ENCODE results near the gene LRRC4C.

The LRRC4C gene

GRCh38 chr11:41250408-41250935 lies 209.0 kb downstream of the LRRC4C start:
- DNase-seq (ENCODE audit: low spot score), result no peak

DNA sequence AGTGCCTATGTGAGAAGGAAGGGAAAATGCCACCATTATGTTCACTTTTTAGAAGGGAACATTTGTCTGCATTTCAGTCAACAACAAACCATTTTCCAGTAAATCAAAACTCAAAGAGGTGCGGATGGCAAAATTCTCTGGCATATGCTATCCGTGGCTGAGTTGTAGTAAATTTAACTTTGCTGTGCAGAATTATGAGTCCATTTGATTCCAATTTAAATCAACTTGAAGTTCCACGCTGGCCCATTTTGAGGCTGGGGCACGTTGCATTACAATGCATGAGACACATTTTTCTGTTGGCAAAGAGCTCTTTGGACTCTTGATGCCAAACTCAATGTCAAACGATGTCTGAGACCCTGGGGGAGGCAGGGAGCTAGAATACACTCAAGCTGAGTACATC lies 211.8 kb downstream of the LRRC4C start:
- no peak for DNase-seq (ENCODE audit: low spot score)

- DNase-seq (ENCODE audit: low spot score), result no peak
Measured at GRCh38 chr11:41246399-41246745, 213.1 kb downstream of the LRRC4C start.

- no peak for DNase-seq (ENCODE audit: low spot score)
Measured at GRCh38 chr11:41245704-41246398, 213.6 kb downstream of the LRRC4C start.

- DNase-seq (ENCODE audit: low spot score), result no peak
Measured at GRCh38 chr11:41245184-41245583, 214.3 kb downstream of the LRRC4C start.

GRCh38 chr11:41237382-41237781 lies 222.1 kb downstream of the LRRC4C start:
- no peak for DNase-seq (ENCODE audit: low spot score)

DNA sequence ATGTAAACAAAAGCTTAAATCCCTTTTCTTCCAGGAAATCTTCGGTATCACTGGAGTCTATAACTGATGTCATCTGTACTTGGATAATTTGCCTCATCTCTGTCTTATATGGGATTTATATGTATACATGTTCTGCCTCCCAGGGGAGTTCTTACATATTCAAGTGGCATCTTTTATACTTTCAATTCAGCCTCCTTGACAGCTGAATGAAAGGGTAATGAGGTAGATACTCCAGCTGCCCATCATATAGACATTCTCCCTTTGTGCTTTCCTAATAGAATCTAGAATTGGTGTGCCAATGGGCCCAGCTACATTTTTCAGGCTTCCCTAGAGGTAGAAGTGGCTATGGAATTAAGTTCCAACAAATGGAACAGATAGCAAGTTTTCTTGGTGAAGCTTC lies 223.8 kb downstream of the LRRC4C start:
- no peak for DNase-seq (ENCODE audit: low spot score)

GRCh38 chr11:41225856-41226633 lies 233.4 kb downstream of the LRRC4C start:
- no peak for DNase-seq (ENCODE audit: low spot score)

- DNase-seq (ENCODE audit: low spot score), result no peak
Measured at GRCh38 chr11:41222236-41222635, 237.2 kb downstream of the LRRC4C start.

GRCh38 chr11:41206388-41206787 lies 253.1 kb downstream of the LRRC4C start:
- DNase-seq (ENCODE audit: low spot score), result no peak

DNA sequence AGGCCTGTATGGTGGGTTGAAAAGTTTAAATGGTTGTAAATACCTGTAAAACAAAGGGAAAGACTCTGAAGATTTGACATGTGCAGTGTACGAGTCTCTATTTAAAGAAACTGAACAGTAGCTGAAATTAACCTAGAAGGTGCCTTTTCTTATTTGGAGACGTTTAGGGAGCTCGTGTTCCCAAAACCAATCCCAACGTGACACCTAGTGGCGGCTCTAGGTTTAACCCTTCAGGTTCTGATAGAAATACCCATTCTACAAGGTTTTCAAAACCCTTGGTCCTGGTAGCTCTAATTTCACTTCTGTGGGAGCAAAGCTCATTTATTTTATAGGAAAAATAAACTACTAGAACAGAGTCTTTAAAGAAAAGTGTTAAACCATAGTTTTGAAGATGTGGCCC lies 258.3 kb downstream of the LRRC4C start:
- DNase-seq (ENCODE audit: low spot score), result no peak

DNA sequence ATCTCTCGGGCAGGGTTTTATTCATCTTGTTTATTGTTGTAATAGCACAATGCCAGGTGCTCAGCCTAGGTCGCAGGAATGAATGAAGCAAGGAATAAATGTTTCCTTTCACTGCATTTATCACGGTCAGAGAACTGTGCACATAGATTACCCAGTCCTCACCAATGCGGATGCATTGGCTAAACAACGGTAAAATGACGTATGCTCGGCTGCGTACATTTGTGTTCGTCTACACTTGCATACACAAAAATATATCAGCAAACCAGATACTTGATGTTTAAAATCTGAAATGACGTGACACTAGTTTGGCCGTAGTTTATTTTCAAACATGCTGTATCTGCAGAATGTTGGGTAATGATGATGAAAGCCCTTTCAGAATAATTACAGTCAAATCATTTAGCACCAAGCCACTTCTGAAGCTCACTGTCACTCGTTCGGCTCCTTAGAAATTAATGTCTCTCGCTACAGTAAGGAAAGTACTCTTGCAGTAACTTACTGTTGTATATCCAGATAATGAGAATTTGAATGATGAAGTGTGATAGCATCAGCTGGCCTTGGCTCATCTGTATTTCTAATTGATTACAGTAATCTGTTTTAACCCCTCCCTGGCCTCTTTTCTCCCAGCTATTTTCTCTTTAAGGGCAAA lies 268.9 kb downstream of the LRRC4C start:
- DNase-seq (ENCODE audit: low spot score), result no peak

GRCh38 chr11:41189701-41190436 lies 269.6 kb downstream of the LRRC4C start:
- DNase-seq (ENCODE audit: low spot score), result no peak

GRCh38 chr11:41177791-41178190 lies 281.7 kb downstream of the LRRC4C start:
- DNase-seq (ENCODE audit: low spot score), result no peak

DNA sequence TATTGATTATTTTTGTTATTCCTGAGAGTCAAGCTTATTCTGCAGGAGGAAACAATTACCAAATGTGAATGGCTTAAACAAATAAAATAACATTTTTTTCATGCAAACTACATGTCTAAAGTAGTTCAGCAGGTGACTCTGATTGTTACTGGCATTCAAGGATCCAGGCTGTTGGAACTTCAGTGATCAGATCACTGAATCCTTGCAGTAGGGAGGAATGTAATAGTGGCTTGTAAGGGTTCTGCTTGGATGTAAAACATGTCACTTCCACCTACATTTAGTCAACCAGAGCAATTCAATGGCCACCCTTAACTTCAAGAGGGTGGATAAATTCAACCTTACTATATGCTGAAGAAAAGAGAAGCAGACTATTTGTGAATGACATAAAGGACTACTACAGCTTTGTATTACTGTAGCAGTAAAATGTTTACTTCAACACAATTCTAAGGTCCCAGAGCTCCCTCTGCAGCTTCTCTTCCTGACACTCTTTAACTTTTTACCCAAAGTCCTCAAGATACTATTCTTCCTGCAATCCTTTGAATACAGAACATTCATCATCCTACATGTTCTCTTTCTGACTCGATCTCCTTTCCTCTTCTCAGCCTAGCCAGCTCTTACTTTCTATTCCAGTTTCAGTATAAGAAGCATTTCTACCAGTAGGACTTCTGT lies 284.0 kb downstream of the LRRC4C start:
- DNase-seq (ENCODE audit: low spot score), result no peak

DNA sequence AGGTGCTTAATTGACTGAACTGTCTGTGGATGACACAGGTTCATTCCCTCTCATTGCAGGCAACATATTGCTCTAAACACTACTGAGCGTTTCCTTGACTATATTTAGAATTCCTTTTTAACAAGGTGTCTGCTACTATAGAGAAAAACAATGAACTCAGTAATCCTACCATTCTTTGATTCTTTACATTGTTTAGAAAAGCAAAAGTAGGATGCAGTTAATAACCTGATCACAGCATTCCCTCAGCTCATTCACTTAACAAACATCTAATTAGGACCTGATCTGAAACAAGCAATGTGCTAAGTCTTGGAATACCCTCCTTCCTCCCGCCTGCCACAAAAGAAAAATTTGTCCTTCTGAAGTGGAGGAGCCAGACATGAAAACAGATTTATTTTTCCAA lies 313.1 kb downstream of the LRRC4C start:
- DNase-seq (ENCODE audit: low spot score), result no peak

GRCh38 chr11:41145420-41145819 lies 314.0 kb downstream of the LRRC4C start:
- DNase-seq (ENCODE audit: low spot score), result no peak

DNA sequence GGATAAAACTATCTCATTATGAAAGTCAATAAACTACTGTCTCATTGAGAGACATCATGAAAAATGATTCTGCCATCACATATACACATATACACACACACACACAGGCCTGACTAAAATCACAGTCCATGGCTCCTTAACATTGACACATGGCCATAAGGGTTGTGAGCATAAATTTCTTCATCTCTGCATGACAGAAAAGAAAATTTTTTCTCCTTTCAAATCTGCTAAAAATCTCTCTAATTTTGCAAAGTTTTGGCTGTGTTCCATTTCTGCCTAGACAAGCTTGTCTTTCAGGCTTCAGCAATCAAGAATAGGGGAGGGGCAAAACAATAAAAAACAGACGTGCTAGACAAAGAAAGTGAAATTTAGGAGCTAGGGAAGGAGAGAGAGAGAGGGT lies 324.5 kb downstream of the LRRC4C start:
- DNase-seq (ENCODE audit: low spot score), result no peak

DNA sequence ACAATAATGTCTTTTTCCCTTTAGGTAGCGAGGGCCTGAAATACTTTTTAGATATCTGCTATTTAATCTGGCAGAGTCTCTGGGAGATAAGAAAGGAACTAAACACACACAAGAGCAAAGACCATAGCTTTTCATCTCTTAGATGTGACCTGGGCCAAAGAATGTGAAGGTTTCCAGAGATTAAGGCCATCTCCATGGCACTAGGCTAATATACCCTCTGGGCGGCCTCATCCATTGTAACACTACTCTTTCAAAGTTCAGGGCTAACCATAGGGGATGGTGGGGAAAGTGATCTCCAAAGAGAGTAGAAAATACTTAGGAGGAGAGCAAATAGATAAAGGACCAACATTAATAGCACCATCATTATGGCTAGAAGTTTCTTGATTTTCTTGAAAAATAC lies 326.4 kb downstream of the LRRC4C start:
- no peak for DNase-seq (ENCODE audit: low spot score)

DNA sequence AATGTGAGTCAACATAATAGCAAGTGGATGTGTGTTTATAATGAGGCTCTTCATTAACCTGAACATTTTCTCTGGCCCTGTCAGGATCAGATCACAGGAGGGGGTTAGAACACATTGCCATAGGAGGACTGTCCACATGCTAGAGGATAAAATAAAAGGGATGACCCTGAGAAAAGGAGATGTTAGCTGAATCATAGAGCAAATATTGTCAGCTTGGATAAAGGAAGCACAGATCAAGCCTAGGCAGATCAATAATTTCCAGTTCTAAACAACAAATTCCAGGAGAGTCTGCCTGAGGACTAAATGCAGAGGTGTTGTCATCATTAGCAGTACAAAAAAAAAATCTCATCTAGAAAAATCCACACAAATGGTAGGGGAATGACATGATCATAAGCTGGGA lies 337.9 kb downstream of the LRRC4C start:
- DNase-seq (ENCODE audit: low spot score), result no peak

DNA sequence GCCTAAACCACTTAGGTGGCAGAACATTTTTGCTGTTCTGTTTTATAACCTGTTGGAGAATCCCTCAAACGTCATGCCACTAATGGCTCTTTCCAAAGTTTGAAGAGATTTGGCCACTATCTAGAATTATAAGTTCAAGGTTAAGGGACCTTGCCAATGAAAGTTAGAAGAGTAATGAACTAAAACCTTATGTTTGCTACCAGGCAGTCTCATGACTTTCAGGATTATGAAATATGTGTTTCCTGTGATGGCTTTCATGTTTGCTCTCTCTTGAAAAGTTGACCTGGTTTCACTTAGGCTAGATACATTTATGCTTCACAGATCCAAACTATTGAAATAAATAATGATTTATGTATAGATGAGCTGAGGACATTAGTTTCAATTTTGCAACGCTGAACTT lies 340.0 kb downstream of the LRRC4C start:
- DNase-seq (ENCODE audit: low spot score), result no peak

GRCh38 chr11:41118521-41118920 lies 340.9 kb downstream of the LRRC4C start:
- no peak for DNase-seq (ENCODE audit: low spot score)
